GM12801 (cell line): ENCODE measurements around the gene KCNH5.

Source experiments
- CTCF ChIP-seq: IDR thresholded peaks from one replicate; pipeline ENCODE4 v1.5.1; 2011; ENCODE audit warnings: control low read depth; ENCODE audit not compliant: insufficient read length; ENCODE audit errors: extremely low read depth

KCNH5 gene

DNA sequence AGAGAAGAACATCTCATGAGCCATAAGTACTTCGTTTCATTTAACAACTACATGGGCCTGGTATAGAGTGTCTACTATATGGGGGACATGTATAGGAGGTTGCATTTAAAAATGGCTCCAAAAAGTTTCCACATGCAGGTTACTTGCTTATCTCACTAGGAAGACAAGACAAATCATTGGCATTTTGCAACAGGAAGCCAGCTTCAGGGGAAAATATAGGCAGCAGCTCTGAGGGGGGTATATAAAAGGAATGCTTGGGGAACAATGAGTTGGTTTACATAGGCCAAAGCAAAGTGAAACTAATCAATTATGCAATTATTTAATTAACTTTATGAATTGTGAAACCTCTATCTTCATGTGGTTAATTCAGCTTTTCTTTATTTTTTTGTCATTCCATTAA is 225.3 kb downstream of the KCNH5 start:
- no peak for TF ChIP-seq CTCF

- TF ChIP-seq CTCF: no peak
Observed at GRCh38 chr14:62807636-62808035, 237.6 kb downstream of the KCNH5 start.

- no peak for TF ChIP-seq CTCF
Observed at GRCh38 chr14:62800577-62800976, 244.7 kb downstream of the KCNH5 start.

DNA sequence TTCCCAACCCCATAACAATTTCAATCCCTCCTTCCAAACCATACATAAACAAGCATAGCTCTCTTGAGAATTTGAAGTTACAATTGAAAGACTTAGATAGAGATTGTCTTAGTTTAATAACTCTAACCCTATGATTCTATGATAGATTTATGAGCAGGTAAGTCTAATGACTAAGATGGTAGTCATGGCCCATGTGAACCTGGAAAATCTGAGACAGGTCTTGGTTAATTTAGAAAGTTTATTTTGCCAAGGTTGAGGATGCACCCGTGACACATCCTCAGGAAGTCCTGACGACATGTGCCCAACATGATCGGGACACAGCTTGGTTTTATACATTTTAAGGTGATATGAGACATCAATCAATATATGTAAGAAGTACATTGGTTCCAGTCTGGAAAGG is 248.8 kb downstream of the KCNH5 start:
- TF ChIP-seq CTCF: no peak

DNA sequence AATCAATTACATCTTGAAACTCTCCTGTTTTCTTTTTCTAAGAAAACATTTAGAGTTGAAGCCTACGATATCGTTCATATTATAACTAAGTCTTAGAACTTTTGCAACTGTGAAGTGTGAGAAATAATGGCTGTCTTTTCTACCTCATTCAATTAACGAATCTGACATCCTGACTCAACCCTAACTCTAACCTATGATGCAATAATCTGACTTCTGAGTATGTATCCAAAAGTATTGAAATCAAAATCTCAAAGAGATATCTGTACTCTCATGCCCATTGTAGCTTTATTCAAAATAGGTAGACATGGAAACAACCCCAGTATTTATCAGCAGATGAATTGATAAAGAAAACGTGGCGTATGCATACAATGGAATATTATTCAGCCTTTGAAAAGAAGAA is 252.7 kb downstream of the KCNH5 start:
- no peak for TF ChIP-seq CTCF

- TF ChIP-seq CTCF: no peak
Observed at GRCh38 chr14:62778852-62779251, 266.4 kb downstream of the KCNH5 start.

DNA sequence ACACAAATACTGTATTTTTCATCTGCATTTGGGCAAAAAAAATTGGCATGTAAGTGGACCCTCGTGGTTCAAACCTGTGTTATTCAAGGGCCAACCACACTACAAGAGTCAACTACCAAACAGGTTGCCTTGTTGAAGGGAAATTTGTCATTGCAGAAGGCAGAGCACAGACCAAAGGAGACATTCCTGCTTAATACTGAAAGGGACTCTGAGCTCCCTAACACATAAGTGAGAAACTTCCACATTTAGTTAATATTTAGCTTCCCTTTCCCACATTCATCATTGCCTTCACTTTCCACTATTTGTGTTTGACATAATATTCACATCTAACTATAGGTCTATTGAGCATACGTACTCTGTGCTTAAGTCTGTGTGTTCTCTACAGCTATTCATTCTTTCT is 266.9 kb downstream of the KCNH5 start:
- no peak for TF ChIP-seq CTCF

DNA sequence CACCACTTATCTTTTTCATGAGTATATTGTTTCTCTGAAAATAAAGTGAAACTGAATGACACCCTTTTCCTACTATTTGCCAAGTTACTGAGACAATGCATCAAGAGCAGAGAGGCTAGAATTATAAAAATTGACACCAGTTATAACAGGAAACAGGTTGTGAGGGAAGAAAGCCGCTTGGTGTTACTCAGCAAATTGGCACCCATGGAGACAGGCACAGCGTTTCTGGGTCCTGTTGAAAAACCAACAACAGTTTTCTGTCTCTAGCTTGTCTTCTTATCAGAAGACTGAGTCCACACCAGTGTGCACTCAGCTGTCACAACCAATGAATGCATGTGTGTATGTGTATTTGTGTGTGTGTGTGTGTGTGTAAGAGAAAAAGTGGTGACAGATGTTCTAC is 267.7 kb downstream of the KCNH5 start:
- no peak for TF ChIP-seq CTCF
